WTC11 (cell line): ENCODE data around the gene SP2. TPM values are rescaled to one million over a fixed set of nuclear protein-coding genes. Genes with fewer than 3 reads are reported as not detected.

Experiments used
- ATAC-seq: fragments of 200-7000 bp; cut with Tn5 transposase; 2 replicates; pipeline ENCODE4 v1.10.0; 2021; ENCODE audit warnings: mild to moderate bottlenecking, moderate library complexity
- CTCF ChIA-PET: fragments of 300-600 bp; sonication (Branson Sonifier 250); formaldehyde crosslinking; loops from one replicate; lab custom pipeline; 2021; ENCODE audit warnings: antibody characterized with exemption; lab: Charles Lee
- POLR2A ChIA-PET: fragments of 350-600 bp; sonication (Branson Sonifier 250); formaldehyde crosslinking; loops from one replicate; lab custom pipeline; 2021; ENCODE audit warnings: antibody characterized with exemption; lab: Charles Lee
- DNase-seq: peaks from one replicate; pipeline ENCODE4 v3.0.0; 2021; ENCODE audit warnings: low spot score
- H3K27ac Mint-ChIP-seq: 2 replicates; pipeline ENCODE4 v1.8.0; 2021; ENCODE audit warnings: mixed read lengths
- H3K27me3 Mint-ChIP-seq: 2 replicates; pipeline ENCODE4 v1.8.0; 2021; ENCODE audit warnings: low read depth, mild to moderate bottlenecking, moderate library complexity, mixed read lengths
- H3K36me3 Mint-ChIP-seq: 2 replicates; pipeline ENCODE4 v1.8.0; 2021; ENCODE audit warnings: mixed read lengths
- H3K4me1 Mint-ChIP-seq: 2 replicates; pipeline ENCODE4 v1.8.0; 2022; ENCODE audit warnings: mixed read lengths
- H3K4me3 Mint-ChIP-seq: 2 replicates; pipeline ENCODE4 v1.8.0; 2021; ENCODE audit warnings: mild to moderate bottlenecking, moderate library complexity, mixed read lengths
- H3K9me3 Mint-ChIP-seq: 2 replicates; pipeline ENCODE4 v1.8.0; 2021; ENCODE audit warnings: mixed read lengths
- CBFB ChIP-seq: sonication (generic); formaldehyde crosslinking; IDR thresholded peaks from 2 replicates; pipeline ENCODE4 v1.8.1; 2022; ENCODE audit warnings: mild to moderate bottlenecking, low read depth, missing genetic modification reagents
- ETV6 ChIP-seq: sonication (generic); formaldehyde crosslinking; IDR thresholded peaks from 2 replicates; pipeline ENCODE4 v1.8.1; 2022; ENCODE audit warnings: mild to moderate bottlenecking, missing genetic modification reagents
- GABPB1 ChIP-seq: sonication (generic); formaldehyde crosslinking; IDR thresholded peaks from 2 replicates; pipeline ENCODE4 v1.8.1; 2023; ENCODE audit warnings: mild to moderate bottlenecking, missing genetic modification reagents
- JUN ChIP-seq: sonication (generic); formaldehyde crosslinking; IDR thresholded peaks from 2 replicates; pipeline ENCODE4 v1.8.0; 2023; ENCODE audit warnings: mild to moderate bottlenecking, missing genetic modification reagents
- MXD4 ChIP-seq: fragments of 250-450 bp; sonication (Bioruptor Pico); IDR thresholded peaks from 2 replicates; pipeline ENCODE4 v1.8.0; 2021; ENCODE audit warnings: mild to moderate bottlenecking, moderate library complexity, borderline replicate concordance
- MYBL2 ChIP-seq: sonication (generic); formaldehyde crosslinking; IDR thresholded peaks from 2 replicates; pipeline ENCODE4 v1.8.1; 2023; ENCODE audit warnings: mild to moderate bottlenecking, moderate library complexity, missing genetic modification reagents
- NFE2L1 ChIP-seq: sonication (generic); formaldehyde crosslinking; IDR thresholded peaks from 2 replicates; pipeline ENCODE4 v1.8.1; 2023; ENCODE audit warnings: missing genetic modification reagents
- OVOL2 ChIP-seq: fragments of 250-450 bp; sonication (Bioruptor Pico); IDR thresholded peaks from 2 replicates; pipeline ENCODE4 v1.9.0; 2021; ENCODE audit warnings: mild to moderate bottlenecking, borderline replicate concordance
- ZNF121 ChIP-seq: sonication (generic); formaldehyde crosslinking; IDR thresholded peaks from 2 replicates; pipeline ENCODE4 v1.8.0; 2023; ENCODE audit warnings: missing genetic modification reagents
- ZNF219 ChIP-seq: sonication (generic); formaldehyde crosslinking; IDR thresholded peaks from 2 replicates; pipeline ENCODE4 v1.8.0; 2023; ENCODE audit warnings: missing genetic modification reagents, mild to moderate bottlenecking, borderline replicate concordance
- ZNF232 ChIP-seq: sonication (generic); formaldehyde crosslinking; IDR thresholded peaks from 2 replicates; pipeline ENCODE4 v1.8.0; 2022; ENCODE audit warnings: mild to moderate bottlenecking, missing genetic modification reagents
- ZNF396 ChIP-seq: fragments of 250-450 bp; sonication (Bioruptor Pico); IDR thresholded peaks from 2 replicates; pipeline ENCODE4 v1.8.0; 2021; ENCODE audit warnings: mild to moderate bottlenecking, moderate library complexity, borderline replicate concordance
- ZNF671 ChIP-seq: fragments of 250-450 bp; sonication (Bioruptor Pico); IDR thresholded peaks from 2 replicates; pipeline ENCODE4 v1.8.0; 2021; ENCODE audit warnings: mild to moderate bottlenecking
- total RNA-seq: library from RNA; stranded (reverse); gene quantifications from 3 replicates; pipeline ENCODE4 v1.2.3, GENCODE V29; 2021
- TF ChIP-seq, protein P1 (sequence below): sonication (generic); formaldehyde crosslinking; IDR thresholded peaks from 2 replicates; pipeline ENCODE4 v1.8.1; 2023; ENCODE audit warnings: mild to moderate bottlenecking, missing genetic modification reagents, moderate library complexity
- TF ChIP-seq, protein P2 (sequence below): sonication (generic); formaldehyde crosslinking; IDR thresholded peaks from 2 replicates; pipeline ENCODE4 v1.8.1; 2022; ENCODE audit warnings: mild to moderate bottlenecking, missing genetic modification reagents, moderate library complexity, borderline replicate concordance
- TF ChIP-seq, protein P3 (sequence below): fragments of 250-450 bp; sonication (Bioruptor Pico); IDR thresholded peaks from 2 replicates; pipeline ENCODE4 v1.9.0; 2021; ENCODE audit warnings: mild to moderate bottlenecking
- TF ChIP-seq, protein P4 (sequence below): sonication (generic); formaldehyde crosslinking; IDR thresholded peaks from 2 replicates; pipeline ENCODE4 v1.8.1; 2022; ENCODE audit warnings: mild to moderate bottlenecking, moderate library complexity, missing genetic modification reagents
- TF ChIP-seq, protein P5 (sequence below): sonication (generic); formaldehyde crosslinking; IDR thresholded peaks from 2 replicates; pipeline ENCODE4 v1.8.1; 2022; ENCODE audit warnings: low read depth, mild to moderate bottlenecking, moderate library complexity, missing genetic modification reagents, borderline replicate concordance
- TF ChIP-seq, protein P6 (sequence below): sonication (generic); formaldehyde crosslinking; IDR thresholded peaks from 2 replicates; pipeline ENCODE4 v1.8.0; 2022; ENCODE audit warnings: mild to moderate bottlenecking, missing genetic modification reagents

Gene SP2
- total RNA-seq, 1 experiment from 2014 or later = 9.9 TPM

DNA sequence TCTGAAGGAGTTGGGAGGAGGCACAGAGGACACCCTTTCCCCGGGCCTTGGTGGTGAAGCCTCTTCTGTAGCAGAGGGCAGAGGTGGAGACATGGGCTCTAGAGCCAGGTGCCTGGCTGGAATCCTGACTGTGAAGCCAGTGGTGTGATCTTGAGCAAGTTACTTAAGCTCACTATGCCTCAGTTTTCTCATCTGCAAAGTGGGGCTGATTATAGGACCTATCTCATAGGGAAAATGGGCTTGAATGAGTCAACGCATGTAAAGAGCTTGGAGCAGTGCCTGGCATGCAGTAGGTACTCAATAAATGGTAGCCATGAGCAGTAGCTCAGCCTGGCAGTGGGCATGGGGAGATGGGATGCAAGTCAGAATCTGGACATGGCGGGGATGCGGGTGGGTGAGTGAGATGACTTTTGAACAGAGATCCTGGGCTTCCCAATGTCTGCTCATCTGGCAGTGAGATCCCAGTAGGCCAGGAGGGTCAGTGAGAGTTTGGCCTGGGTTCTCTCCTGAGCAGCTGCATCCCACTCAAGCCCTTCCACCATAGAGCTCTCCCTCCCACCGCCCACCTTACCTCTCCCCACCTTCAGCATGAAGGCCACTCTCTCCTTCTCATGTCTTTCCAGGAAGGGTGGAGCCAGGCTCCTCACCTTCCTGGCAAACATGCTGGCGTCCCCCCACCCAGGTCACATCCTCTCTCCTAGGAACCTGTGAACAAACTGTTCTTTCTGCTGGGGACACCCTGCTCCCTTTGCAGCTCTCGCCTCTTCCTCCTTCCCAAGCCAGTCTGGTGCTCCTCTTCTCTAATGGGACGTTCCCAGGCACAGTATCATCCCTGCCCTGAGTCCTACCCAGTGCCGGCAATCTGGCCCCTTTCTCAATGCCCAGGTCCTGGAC, 13.1 kb upstream of the SP2 start:
- H3K27me3 Mint-ChIP-seq = peaks cover 14% of the 10 kb centered on the region
- ChIA-PET POLR2A (interaction anchor here (1.5 kb wide), 1 partner anchor 32 kb away, joined by 3 read pairs; the partner anchor contains the start of gene SP6), CTCF (interaction anchor here (1.2 to 18.5 kb wide), 5 partner anchors 11 to 64 kb away, joined by 3 to 1122 read pairs (median 5); partner anchors contain the start of genes SCRN2, SP2 and SP6)
- no peak overlapping the region for H3K4me3 Mint-ChIP-seq
- H3K4me1 Mint-ChIP-seq = peaks cover 26% of the 10 kb centered on the region
- H3K36me3 Mint-ChIP-seq = no peaks in the 10 kb centered on the region
- no peak for ATAC-seq
- H3K9me3 Mint-ChIP-seq = no peaks in the 10 kb centered on the region
- H3K27ac Mint-ChIP-seq = no peak overlapping the region
- TF ChIP-seq ZNF219 (CRISPR knock-in tag) = no peak
- no peak for TF ChIP-seq ZNF121 (CRISPR knock-in tag)
- TF ChIP-seq, protein P1, sequence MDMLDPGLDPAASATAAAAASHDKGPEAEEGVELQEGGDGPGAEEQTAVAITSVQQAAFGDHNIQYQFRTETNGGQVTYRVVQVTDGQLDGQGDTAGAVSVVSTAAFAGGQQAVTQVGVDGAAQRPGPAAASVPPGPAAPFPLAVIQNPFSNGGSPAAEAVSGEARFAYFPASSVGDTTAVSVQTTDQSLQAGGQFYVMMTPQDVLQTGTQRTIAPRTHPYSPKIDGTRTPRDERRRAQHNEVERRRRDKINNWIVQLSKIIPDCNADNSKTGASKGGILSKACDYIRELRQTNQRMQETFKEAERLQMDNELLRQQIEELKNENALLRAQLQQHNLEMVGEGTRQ (CRISPR knock-in tag) = no peak
- TF ChIP-seq OVOL2 (CRISPR knock-in tag) = no peak
- TF ChIP-seq, all 79 proteins: peak for 0
- no peak for DNase-seq

DNA sequence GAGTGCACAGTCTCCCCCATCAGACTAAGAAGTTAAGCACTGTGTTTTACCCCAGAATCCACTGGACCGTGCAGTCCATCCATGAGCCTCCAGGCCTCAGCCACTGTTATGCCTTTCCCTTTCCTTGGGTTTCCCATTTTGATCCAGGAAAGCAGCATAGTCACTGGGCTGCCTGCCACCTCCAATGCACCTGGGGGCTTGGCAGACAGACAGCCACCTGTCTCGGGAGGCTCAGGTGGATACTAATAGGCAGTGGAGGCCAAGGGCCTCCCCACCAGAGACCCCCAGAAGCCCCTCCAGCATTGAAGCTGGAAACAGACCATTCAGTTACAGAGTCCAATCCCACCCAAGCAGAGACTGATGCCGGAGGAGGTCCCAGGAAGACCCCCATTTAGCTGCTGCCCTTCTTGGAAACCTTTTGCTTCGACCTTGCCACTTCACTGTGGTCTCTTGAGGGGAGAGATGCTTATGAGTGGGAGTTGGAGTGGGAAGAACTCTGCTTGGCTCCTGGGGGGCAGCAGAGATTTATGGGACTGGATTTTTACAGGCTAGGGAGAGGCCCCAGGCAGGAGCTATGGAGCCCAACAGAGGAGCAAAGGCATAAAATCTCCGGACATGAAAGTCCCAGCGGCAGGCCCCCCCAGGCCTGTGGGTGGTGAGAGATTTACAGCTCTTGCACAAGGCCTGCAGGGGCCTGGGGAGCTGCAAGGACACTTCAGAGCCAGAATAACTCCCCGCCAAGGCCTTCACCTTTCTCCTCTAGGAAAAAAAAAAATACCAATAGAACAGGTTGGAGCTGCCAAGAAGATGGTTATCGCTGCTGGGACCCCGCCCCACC, 12.2 kb upstream of the SP2 start:
- H3K36me3 Mint-ChIP-seq = no peaks in the 10 kb centered on the region
- peaks cover 20% of the 10 kb centered on the region for H3K4me1 Mint-ChIP-seq
- no peak for ATAC-seq
- CTCF ChIA-PET = interaction anchor here (1.1 to 18.5 kb wide), 10 partner anchors 10 to 135 kb away, joined by 3 to 1122 read pairs (median 8); partner anchors contain the start of genes CDK5RAP3, PNPO, SCRN2 and SP2
- POLR2A ChIA-PET = interaction anchor here (0.8 to 2.8 kb wide), 6 partner anchors 12 to 41 kb away, joined by 3 to 12 read pairs (median 8); partner anchors contain the start of genes SP2 and SP6
- no peak overlapping the region for H3K27ac Mint-ChIP-seq
- no peaks in the 10 kb centered on the region for H3K9me3 Mint-ChIP-seq
- DNase-seq = no peak
- TF ChIP-seq NFE2L1 (CRISPR knock-in tag) (no peak), MYBL2 (CRISPR knock-in tag) (no peak), ZNF671 (CRISPR knock-in tag) (no peak), ETV6 (CRISPR knock-in tag) (no peak), GABPB1 (CRISPR knock-in tag) (no peak), ZNF232 (CRISPR knock-in tag) (no peak), CBFB (CRISPR knock-in tag) (no peak), MXD4 (CRISPR knock-in tag) (no peak), ZNF396 (CRISPR knock-in tag) (no peak), JUN (no peak)
- TF ChIP-seq, protein P2, sequence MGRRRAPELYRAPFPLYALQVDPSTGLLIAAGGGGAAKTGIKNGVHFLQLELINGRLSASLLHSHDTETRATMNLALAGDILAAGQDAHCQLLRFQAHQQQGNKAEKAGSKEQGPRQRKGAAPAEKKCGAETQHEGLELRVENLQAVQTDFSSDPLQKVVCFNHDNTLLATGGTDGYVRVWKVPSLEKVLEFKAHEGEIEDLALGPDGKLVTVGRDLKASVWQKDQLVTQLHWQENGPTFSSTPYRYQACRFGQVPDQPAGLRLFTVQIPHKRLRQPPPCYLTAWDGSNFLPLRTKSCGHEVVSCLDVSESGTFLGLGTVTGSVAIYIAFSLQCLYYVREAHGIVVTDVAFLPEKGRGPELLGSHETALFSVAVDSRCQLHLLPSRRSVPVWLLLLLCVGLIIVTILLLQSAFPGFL = no peak
- TF ChIP-seq, protein P3, sequence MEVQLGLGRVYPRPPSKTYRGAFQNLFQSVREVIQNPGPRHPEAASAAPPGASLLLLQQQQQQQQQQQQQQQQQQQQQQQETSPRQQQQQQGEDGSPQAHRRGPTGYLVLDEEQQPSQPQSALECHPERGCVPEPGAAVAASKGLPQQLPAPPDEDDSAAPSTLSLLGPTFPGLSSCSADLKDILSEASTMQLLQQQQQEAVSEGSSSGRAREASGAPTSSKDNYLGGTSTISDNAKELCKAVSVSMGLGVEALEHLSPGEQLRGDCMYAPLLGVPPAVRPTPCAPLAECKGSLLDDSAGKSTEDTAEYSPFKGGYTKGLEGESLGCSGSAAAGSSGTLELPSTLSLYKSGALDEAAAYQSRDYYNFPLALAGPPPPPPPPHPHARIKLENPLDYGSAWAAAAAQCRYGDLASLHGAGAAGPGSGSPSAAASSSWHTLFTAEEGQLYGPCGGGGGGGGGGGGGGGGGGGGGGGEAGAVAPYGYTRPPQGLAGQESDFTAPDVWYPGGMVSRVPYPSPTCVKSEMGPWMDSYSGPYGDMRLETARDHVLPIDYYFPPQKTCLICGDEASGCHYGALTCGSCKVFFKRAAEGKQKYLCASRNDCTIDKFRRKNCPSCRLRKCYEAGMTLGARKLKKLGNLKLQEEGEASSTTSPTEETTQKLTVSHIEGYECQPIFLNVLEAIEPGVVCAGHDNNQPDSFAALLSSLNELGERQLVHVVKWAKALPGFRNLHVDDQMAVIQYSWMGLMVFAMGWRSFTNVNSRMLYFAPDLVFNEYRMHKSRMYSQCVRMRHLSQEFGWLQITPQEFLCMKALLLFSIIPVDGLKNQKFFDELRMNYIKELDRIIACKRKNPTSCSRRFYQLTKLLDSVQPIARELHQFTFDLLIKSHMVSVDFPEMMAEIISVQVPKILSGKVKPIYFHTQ (CRISPR knock-in tag) = no peak
- TF ChIP-seq, protein P4, sequence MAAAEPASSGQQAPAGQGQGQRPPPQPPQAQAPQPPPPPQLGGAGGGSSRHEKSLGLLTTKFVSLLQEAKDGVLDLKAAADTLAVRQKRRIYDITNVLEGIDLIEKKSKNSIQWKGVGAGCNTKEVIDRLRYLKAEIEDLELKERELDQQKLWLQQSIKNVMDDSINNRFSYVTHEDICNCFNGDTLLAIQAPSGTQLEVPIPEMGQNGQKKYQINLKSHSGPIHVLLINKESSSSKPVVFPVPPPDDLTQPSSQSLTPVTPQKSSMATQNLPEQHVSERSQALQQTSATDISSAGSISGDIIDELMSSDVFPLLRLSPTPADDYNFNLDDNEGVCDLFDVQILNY (CRISPR knock-in tag) = no peak
- TF ChIP-seq, protein P5, sequence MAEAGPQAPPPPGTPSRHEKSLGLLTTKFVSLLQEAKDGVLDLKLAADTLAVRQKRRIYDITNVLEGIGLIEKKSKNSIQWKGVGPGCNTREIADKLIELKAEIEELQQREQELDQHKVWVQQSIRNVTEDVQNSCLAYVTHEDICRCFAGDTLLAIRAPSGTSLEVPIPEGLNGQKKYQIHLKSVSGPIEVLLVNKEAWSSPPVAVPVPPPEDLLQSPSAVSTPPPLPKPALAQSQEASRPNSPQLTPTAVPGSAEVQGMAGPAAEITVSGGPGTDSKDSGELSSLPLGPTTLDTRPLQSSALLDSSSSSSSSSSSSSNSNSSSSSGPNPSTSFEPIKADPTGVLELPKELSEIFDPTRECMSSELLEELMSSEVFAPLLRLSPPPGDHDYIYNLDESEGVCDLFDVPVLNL (CRISPR knock-in tag) = no peak
- TF ChIP-seq, protein P6, sequence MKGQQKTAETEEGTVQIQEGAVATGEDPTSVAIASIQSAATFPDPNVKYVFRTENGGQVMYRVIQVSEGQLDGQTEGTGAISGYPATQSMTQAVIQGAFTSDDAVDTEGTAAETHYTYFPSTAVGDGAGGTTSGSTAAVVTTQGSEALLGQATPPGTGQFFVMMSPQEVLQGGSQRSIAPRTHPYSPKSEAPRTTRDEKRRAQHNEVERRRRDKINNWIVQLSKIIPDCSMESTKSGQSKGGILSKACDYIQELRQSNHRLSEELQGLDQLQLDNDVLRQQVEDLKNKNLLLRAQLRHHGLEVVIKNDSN (CRISPR knock-in tag) = no peak
- H3K4me3 Mint-ChIP-seq = no peak overlapping the region
- H3K27me3 Mint-ChIP-seq = peaks cover 11% of the 10 kb centered on the region
